ENCODE data around the gene RASSF7. TPM values are rescaled to one million over a fixed set of nuclear protein-coding genes. Genes with fewer than 3 reads are reported as not detected.
A peak's percentile ranks its signal among the peaks of the same experiment; 100 is the strongest.

Gene RASSF7
- total RNA-seq, 1 experiment from 2014 or later, result 13.8 TPM

DNA sequence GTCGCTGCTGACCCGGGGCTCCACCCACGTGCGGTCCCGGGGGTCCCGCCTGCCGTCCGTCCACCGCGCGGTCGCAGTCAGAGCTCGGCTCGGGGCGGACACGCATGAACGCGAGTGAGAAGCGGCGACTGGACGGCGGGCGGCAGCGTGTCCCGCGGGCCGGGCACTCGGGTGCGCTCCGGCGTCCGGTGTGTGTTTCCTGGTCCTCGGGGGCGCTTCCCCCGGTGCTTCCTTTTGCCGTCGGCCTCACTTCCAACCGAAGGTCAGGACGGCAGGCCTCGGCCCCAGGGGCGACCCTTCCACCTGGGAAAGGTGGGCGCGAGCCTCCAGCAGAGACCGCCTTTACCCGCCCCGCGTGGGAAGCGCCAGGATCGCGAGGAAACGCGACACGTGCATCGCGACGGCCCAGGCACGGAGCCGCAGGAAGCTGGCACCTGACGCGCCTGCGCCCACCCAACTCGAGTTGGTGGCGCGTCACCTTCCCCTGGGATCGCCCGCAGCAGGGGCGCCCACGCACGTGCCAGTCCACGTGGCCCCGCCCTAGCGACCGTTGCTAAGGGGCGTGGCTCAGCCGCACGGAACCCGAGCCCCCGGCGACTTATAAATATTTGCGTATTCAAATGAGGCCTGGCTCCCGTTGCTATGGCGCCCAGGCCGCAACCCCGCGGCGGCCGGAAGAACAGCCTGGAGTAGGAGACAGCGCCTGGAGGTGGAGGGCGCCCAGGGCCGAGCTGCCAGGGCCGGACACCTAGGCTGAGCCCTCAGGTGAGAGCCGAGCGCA, 23.7 kb upstream of the RASSF7 start, which contains the start of gene LRRC56:
Gene LRRC56, plus strand, starts transcription at position 687 of the 781 bp plus-strand sequence. CDS start 3,158 bp downstream, outside the sequence.
- H3K36me3 ChIP-seq (ENCODE audit: insufficient read depth, low read length), result no peaks in the 10 kb centered on the region; the same call in 1 of the 2 replicates
- H3K79me2 ChIP-seq (ENCODE audit: low read length), result peaks cover 7% of the 10 kb centered on the region; the same call in 1 of the 2 replicates
- peak; percentile 99 for DNase-seq
- peaks cover 31% of the 10 kb centered on the region for H3K4me1 ChIP-seq (ENCODE audit: low read length)
- peak within 1 kb of the TSS; percentile 94 for H3K4me2 ChIP-seq (ENCODE audit: low read depth, low read length, poor library complexity, severe bottlenecking)
- H3K9me2 ChIP-seq (replicated peaks; ENCODE audit: insufficient read depth, low read length), result no peaks in the 10 kb centered on the region
- no peaks in the 10 kb centered on the region for H3K9me3 ChIP-seq (ENCODE audit: low read length)
- peak within 1 kb of the TSS; percentile 77 for H3K4me3 ChIP-seq (ENCODE audit: low read length)
- peak within 1 kb of the TSS; percentile 78; the same call in 1 of the 2 replicates for H2AFZ ChIP-seq (ENCODE audit: low read length)
- H3K27me3 ChIP-seq (ENCODE audit: low read length), result no peaks in the 10 kb centered on the region
- peaks cover 15% of the 10 kb centered on the region for H4K20me1 ChIP-seq (ENCODE audit: insufficient read depth, low read depth, low read length)
- H3K9ac ChIP-seq (ENCODE audit: low read length), result peak within 1 kb of the TSS; percentile 82
- H3K27ac ChIP-seq (ENCODE audit: low read length), result peak within 1 kb of the TSS; percentile 78

DNA sequence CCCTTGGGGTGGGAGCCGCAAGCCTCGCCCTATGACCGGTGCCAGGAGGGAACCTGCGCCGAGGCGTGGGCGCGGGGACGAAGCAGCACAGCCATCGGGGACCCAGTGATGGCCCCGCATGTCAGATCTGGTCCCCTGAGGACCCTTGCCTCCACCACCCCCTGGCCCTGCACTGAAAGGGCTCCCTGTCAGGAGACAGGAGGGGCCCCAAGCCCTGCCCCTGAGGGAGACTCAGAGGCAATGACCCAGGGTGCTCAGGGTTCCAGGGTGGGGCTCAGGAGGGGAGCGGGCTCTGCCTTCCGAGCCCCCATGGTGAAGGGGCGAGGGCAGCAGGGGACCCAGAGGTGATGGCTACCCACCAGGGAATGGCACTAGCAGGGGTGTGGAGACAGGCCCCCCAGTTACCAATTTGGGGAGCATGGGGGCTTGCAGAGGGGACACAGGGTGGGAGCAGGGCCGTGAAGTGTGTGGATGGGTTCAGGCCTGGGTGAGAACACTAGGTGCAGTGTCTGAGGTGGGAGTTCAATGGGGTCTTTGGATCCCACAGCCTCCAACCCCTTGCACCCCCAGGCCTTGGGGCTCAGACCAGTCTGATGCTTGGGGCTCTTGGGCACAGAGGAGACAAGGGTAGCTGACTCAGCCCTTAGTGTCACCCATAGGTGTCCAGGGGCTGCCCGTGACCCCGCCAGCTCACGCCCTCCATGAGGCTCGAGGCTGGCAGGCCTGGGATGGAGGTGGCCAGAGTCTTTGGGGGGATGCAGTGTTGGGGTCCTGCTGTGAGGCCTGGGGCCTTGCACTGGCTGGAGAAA, 22.9 kb upstream of the RASSF7 start:
- H3K27me3 ChIP-seq (ENCODE audit: low read length), result no peaks in the 10 kb centered on the region
- H3K9me2 ChIP-seq (replicated peaks; ENCODE audit: insufficient read depth, low read length), result no peaks in the 10 kb centered on the region
- H3K79me2 ChIP-seq (ENCODE audit: low read length), result peaks cover 7% of the 10 kb centered on the region; the same call in 1 of the 2 replicates
- peak overlapping the region; percentile 94 for H3K4me2 ChIP-seq (ENCODE audit: low read depth, low read length, poor library complexity, severe bottlenecking)
- H3K9me3 ChIP-seq (ENCODE audit: low read length), result no peaks in the 10 kb centered on the region
- H3K36me3 ChIP-seq (ENCODE audit: insufficient read depth, low read length), result no peaks in the 10 kb centered on the region; the same call in 1 of the 2 replicates
- peaks cover 31% of the 10 kb centered on the region for H3K4me1 ChIP-seq (ENCODE audit: low read length)
- peak overlapping the region; percentile 78; the same call in 1 of the 2 replicates for H2AFZ ChIP-seq (ENCODE audit: low read length)
- peak overlapping the region; percentile 74 for H3K9ac ChIP-seq (ENCODE audit: low read length)
- H3K27ac ChIP-seq (ENCODE audit: low read length), result 0 out of 2 replicates have a peak overlapping the region, but pooled peaks have one; percentile 3
- peak overlapping the region; percentile 77 for H3K4me3 ChIP-seq (ENCODE audit: low read length)
- H4K20me1 ChIP-seq (ENCODE audit: insufficient read depth, low read depth, low read length), result peaks cover 15% of the 10 kb centered on the region
- DNase-seq, result peak; percentile 45

DNA sequence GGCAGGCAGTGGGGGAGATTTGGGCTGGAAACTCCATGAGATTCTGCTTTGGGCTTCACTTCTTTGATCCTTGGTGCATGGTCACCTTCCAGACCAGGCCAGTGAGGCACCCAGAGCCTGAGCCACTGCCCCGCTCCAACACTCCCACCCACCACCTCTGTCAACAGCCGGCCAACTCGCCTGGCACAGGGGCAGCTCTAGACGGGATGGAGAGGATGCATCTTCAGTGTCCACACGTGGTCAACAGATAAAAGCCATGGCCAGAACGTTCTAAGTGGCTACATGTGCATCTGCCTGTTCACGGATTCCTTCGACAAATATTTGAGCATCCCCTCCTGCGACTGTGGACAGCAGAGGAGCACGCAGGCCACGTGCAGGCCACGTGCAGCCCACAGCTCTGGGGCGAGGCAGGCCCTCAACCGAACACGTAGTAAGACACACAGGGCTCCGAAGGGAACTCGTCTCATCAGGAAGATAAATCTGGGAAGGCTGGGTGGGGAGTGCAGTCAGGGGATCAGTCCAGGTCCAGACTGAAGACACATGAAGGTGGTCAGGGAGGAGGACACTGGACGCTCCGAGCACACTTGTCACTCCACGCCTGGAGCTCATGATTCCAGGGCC, 22.2 kb upstream of the RASSF7 start:
- Histone ChIP-seq H3K9me2 (replicated peaks; ENCODE audit: insufficient read depth, low read length) (no peaks in the 10 kb centered on the region), H3K4me1 (ENCODE audit: low read length) (peaks cover 31% of the 10 kb centered on the region), H3K27me3 (ENCODE audit: low read length) (no peaks in the 10 kb centered on the region), H4K20me1 (ENCODE audit: insufficient read depth, low read depth, low read length) (peaks cover 12% of the 10 kb centered on the region), H3K4me2 (ENCODE audit: low read depth, low read length, poor library complexity, severe bottlenecking) (peak overlapping the region; percentile 94), H3K79me2 (ENCODE audit: low read length) (peaks cover 7% of the 10 kb centered on the region; the same call in 1 of the 2 replicates), H3K27ac (ENCODE audit: low read length) (no peak overlapping the region), H3K9ac (ENCODE audit: low read length) (peak overlapping the region; percentile 74; the same call in 1 of the 2 replicates), H2AFZ (ENCODE audit: low read length) (no peak overlapping the region), H3K36me3 (ENCODE audit: insufficient read depth, low read length) (no peaks in the 10 kb centered on the region), H3K4me3 (ENCODE audit: low read length) (peak overlapping the region; percentile 77; the same call in 1 of the 2 replicates), H3K9me3 (ENCODE audit: low read length) (no peaks in the 10 kb centered on the region)
- no peak for DNase-seq

DNA sequence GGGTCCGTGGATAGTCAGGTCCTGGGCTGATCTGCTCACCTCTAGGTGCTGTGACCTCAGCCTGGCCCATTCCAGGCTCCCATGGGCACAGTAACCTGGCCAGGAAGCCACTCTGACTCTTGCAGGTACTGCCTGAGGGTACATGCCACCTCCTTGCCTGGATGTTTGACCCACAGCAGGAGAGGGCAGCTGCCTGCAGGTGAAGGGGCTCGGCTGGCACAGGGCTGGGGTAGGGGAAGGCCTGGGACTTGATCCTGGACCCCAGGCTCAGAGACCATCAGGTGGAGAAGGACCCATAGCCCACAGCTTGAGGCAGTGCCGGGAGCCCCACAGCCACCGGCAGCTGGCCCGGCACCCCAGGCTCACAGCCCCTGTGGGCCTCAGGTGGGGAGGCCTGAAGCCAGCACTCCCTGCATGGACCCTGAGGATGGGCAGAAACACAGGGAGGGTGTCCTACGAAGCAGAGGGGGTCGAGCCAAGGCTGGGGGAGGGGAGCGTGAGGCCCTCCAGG, 20.7 kb upstream of the RASSF7 start:
- Histone ChIP-seq H2AFZ (ENCODE audit: low read length) (no peak overlapping the region), H3K36me3 (ENCODE audit: insufficient read depth, low read length) (no peaks in the 10 kb centered on the region), H3K4me1 (ENCODE audit: low read length) (peaks cover 23% of the 10 kb centered on the region), H3K27me3 (ENCODE audit: low read length) (no peaks in the 10 kb centered on the region), H3K27ac (ENCODE audit: low read length) (no peak overlapping the region), H3K79me2 (ENCODE audit: low read length) (no peaks in the 10 kb centered on the region), H4K20me1 (ENCODE audit: insufficient read depth, low read depth, low read length) (no peaks in the 10 kb centered on the region), H3K9ac (ENCODE audit: low read length) (no peak overlapping the region), H3K4me2 (ENCODE audit: low read depth, low read length, poor library complexity, severe bottlenecking) (no peak overlapping the region), H3K9me3 (ENCODE audit: low read length) (no peaks in the 10 kb centered on the region), H3K9me2 (replicated peaks; ENCODE audit: insufficient read depth, low read length) (no peaks in the 10 kb centered on the region), H3K4me3 (ENCODE audit: low read length) (no peak overlapping the region)
- DNase-seq, result no peak

GRCh38 chr11:540583-541432, 20.0 kb upstream of the RASSF7 start:
- Histone ChIP-seq H3K36me3 (ENCODE audit: insufficient read depth, low read length) (no peaks in the 10 kb centered on the region), H3K4me2 (ENCODE audit: low read depth, low read length, poor library complexity, severe bottlenecking) (no peak overlapping the region), H3K9me2 (replicated peaks; ENCODE audit: insufficient read depth, low read length) (no peaks in the 10 kb centered on the region), H3K79me2 (ENCODE audit: low read length) (no peaks in the 10 kb centered on the region), H3K4me1 (ENCODE audit: low read length) (peaks cover 23% of the 10 kb centered on the region), H2AFZ (ENCODE audit: low read length) (no peak overlapping the region), H3K9ac (ENCODE audit: low read length) (no peak overlapping the region), H4K20me1 (ENCODE audit: insufficient read depth, low read depth, low read length) (no peaks in the 10 kb centered on the region), H3K27me3 (ENCODE audit: low read length) (no peaks in the 10 kb centered on the region), H3K27ac (ENCODE audit: low read length) (no peak overlapping the region), H3K4me3 (ENCODE audit: low read length) (no peak overlapping the region), H3K9me3 (ENCODE audit: low read length) (no peaks in the 10 kb centered on the region)
- no peak for DNase-seq

GRCh38 chr11:541433-541885, 19.3 kb upstream of the RASSF7 start:
- no peaks in the 10 kb centered on the region for H4K20me1 ChIP-seq (ENCODE audit: insufficient read depth, low read depth, low read length)
- no peak overlapping the region for H3K4me3 ChIP-seq (ENCODE audit: low read length)
- H3K4me1 ChIP-seq (ENCODE audit: low read length), result peaks cover 18% of the 10 kb centered on the region
- no peak overlapping the region for H2AFZ ChIP-seq (ENCODE audit: low read length)
- H3K27ac ChIP-seq (ENCODE audit: low read length), result no peak overlapping the region
- no peaks in the 10 kb centered on the region for H3K36me3 ChIP-seq (ENCODE audit: insufficient read depth, low read length)
- H3K9me3 ChIP-seq (ENCODE audit: low read length), result no peaks in the 10 kb centered on the region
- DNase-seq, result no peak
- no peak overlapping the region for H3K9ac ChIP-seq (ENCODE audit: low read length)
- H3K9me2 ChIP-seq (replicated peaks; ENCODE audit: insufficient read depth, low read length), result no peaks in the 10 kb centered on the region
- no peaks in the 10 kb centered on the region for H3K27me3 ChIP-seq (ENCODE audit: low read length)
- no peak overlapping the region for H3K4me2 ChIP-seq (ENCODE audit: low read depth, low read length, poor library complexity, severe bottlenecking)
- no peaks in the 10 kb centered on the region for H3K79me2 ChIP-seq (ENCODE audit: low read length)

DNA sequence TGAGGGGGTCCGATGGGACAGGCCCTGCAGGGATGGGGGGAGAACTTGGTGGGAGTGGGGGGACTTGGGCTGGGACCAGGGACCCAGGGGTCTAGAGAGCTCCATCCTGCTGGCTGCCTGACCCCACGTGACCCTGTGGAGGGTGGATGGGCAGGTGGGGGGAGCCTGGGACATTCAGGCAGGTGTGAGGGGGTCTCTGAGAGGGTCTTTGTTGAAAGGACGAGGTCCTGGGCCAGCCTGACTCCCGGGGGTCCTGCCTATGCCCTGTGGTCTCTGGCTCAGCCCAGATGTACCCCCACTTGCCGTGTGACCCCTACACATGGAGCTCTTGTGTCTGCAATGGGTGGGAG, 16.0 kb upstream of the RASSF7 start:
- Histone ChIP-seq H3K36me3 (ENCODE audit: insufficient read depth, low read length) (no peaks in the 10 kb centered on the region), H2AFZ (ENCODE audit: low read length) (no peak overlapping the region), H3K9ac (ENCODE audit: low read length) (no peak overlapping the region), H3K27me3 (ENCODE audit: low read length) (no peaks in the 10 kb centered on the region), H3K79me2 (ENCODE audit: low read length) (no peaks in the 10 kb centered on the region), H3K9me2 (replicated peaks; ENCODE audit: insufficient read depth, low read length) (no peaks in the 10 kb centered on the region), H3K4me2 (ENCODE audit: low read depth, low read length, poor library complexity, severe bottlenecking) (no peak overlapping the region), H3K9me3 (ENCODE audit: low read length) (no peaks in the 10 kb centered on the region), H3K4me3 (ENCODE audit: low read length) (no peak overlapping the region), H3K27ac (ENCODE audit: low read length) (no peak overlapping the region), H4K20me1 (ENCODE audit: insufficient read depth, low read depth, low read length) (no peaks in the 10 kb centered on the region), H3K4me1 (ENCODE audit: low read length) (peaks cover 8% of the 10 kb centered on the region)
- no peak for DNase-seq
